ENCODE measurements around the gene CLEC4M.

- TF ChIP-seq, protein P1, sequence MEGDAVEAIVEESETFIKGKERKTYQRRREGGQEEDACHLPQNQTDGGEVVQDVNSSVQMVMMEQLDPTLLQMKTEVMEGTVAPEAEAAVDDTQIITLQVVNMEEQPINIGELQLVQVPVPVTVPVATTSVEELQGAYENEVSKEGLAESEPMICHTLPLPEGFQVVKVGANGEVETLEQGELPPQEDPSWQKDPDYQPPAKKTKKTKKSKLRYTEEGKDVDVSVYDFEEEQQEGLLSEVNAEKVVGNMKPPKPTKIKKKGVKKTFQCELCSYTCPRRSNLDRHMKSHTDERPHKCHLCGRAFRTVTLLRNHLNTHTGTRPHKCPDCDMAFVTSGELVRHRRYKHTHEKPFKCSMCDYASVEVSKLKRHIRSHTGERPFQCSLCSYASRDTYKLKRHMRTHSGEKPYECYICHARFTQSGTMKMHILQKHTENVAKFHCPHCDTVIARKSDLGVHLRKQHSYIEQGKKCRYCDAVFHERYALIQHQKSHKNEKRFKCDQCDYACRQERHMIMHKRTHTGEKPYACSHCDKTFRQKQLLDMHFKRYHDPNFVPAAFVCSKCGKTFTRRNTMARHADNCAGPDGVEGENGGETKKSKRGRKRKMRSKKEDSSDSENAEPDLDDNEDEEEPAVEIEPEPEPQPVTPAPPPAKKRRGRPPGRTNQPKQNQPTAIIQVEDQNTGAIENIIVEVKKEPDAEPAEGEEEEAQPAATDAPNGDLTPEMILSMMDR (IDR thresholded peaks at IDR 0.05) = no peak
- no peak for TF ChIP-seq POLR2A (IDR thresholded peaks at IDR 0.05)
Measured at GRCh38 chr19:7793493-7793892, 30.4 kb downstream of the CLEC4M start.
